ENCODE results near the gene MAST4. TPM values are rescaled to one million over a fixed set of nuclear protein-coding genes. Genes with fewer than 3 reads are reported as not detected.

MAST4 gene
- total RNA-seq, 4 donors from 2014 or later: 19.5 to 44.1 (median 24.1) TPM

DNA sequence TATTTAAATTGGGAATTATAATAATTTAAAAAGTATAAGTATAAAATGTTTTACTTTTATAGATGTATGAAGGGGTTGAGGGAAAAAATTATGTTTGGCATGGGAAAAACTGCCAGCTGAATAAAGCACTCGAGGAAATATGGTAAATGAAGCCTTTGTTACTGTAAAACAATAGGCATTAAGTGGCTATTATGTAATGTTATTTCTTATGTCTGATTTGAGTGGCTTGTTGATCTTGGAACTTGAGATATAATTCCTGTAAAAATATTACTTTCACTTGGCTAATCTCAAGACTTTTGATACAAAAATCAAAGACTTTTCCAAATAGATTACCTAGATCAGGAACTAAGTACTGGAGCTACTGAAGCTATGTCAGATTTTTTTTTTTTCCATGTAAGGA lies 417.5 kb downstream of the MAST4 start:
- H3K4me1 ChIP-seq: peaks cover 0 to 33% (median 2%) of the 10 kb centered on the region in 4 donors
- H3K9me3 ChIP-seq: no peaks in the 10 kb centered on the region

DNA sequence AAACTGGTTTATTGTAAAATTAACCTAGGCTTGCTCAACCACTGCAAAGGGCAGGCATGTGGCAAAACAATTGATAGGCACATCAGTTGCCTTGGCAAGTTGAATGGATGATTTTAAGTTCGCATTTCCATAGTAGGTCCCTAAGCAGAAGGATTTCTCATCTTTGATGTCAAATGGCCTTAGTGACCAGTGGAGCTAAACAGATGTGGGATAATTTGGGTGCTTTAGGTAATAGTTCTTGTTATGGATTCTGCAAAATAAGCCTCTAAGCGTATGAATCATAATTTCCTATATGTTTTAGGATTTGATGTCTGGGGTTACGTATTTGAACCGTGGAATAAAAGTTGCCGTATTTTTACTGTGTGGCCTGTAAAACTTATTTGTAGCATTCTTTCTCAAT lies 418.0 kb downstream of the MAST4 start:
- no peak overlapping the region for H3K4me3 ChIP-seq
- H3K36me3 ChIP-seq: no peaks in the 10 kb centered on the region
- TF ChIP-seq POLR2A (IDR thresholded peaks at IDR 0.05): no peak
- TF ChIP-seq, protein P1, sequence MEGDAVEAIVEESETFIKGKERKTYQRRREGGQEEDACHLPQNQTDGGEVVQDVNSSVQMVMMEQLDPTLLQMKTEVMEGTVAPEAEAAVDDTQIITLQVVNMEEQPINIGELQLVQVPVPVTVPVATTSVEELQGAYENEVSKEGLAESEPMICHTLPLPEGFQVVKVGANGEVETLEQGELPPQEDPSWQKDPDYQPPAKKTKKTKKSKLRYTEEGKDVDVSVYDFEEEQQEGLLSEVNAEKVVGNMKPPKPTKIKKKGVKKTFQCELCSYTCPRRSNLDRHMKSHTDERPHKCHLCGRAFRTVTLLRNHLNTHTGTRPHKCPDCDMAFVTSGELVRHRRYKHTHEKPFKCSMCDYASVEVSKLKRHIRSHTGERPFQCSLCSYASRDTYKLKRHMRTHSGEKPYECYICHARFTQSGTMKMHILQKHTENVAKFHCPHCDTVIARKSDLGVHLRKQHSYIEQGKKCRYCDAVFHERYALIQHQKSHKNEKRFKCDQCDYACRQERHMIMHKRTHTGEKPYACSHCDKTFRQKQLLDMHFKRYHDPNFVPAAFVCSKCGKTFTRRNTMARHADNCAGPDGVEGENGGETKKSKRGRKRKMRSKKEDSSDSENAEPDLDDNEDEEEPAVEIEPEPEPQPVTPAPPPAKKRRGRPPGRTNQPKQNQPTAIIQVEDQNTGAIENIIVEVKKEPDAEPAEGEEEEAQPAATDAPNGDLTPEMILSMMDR (IDR thresholded peaks at IDR 0.05): no peak
- no peak for TF ChIP-seq EP300 (IDR thresholded peaks at IDR 0.05)
- no peaks in the 10 kb centered on the region for H3K27me3 ChIP-seq
- peak overlapping the region in 2 of 4 donors; percentile 11 to 80 for H3K27ac ChIP-seq
- 88% methylated on average over 5 of the region's 5 CpGs for WGBS, 2 donors
- no peaks in the 10 kb centered on the region for H3K9me3 ChIP-seq
- DNase-seq (ENCODE audit: low spot score in 2 of 2): no peak
- H3K4me1 ChIP-seq: peaks cover 0 to 33% (median 2%) of the 10 kb centered on the region in 4 donors

More for the DNA sequence above, 417.5 kb downstream of the MAST4 start:
- Histone ChIP-seq H3K27ac (peak overlapping the region in 1 of 4 donors; percentile 11), H3K36me3 (no peaks in the 10 kb centered on the region), H3K27me3 (no peaks in the 10 kb centered on the region), H3K4me3 (no peak overlapping the region)
- no peak for TF ChIP-seq POLR2A (IDR thresholded peaks at IDR 0.05)
- TF ChIP-seq, protein P1 (IDR thresholded peaks at IDR 0.05): no peak
- TF ChIP-seq EP300 (IDR thresholded peaks at IDR 0.05): no peak
- WGBS, 2 donors: 14 to 28% methylated on average over 1 of the region's 1 CpG
- DNase-seq (ENCODE audit: low spot score in 2 of 2): no peak

DNA sequence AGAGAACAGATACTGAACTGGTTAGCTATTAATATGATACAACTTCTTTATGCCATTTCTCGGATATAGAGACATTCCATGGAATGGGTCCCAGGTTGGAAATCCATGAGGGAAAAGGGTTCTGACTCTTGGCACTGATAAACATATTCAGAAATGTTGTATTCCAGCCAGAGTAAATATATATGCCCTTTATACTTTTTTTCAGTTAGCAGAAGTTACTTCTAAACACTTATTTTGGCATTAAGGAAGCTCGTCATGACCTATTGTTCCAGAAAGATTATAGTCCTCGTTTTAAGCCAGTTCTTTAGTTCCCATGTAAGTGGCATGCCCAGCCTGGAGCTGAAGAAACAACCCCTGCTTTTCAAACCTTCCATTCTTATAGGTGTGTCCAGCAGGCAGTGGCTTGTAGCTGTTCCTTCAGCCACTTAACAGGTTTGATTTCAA lies 418.8 kb downstream of the MAST4 start:
- Histone ChIP-seq H3K27me3 (no peaks in the 10 kb centered on the region), H3K9me3 (no peaks in the 10 kb centered on the region), H3K36me3 (no peaks in the 10 kb centered on the region), H3K4me3 (peak overlapping the region in 3 of 4 donors; percentile 4 to 41 (median 13)), H3K4me1 (peaks cover 0 to 33% (median 2%) of the 10 kb centered on the region in 4 donors), H3K27ac (peak overlapping the region; percentile 30 to 80 (median 63))
- WGBS, 2 donors: 30 to 32% methylated on average over 3 of the region's 3 CpGs
- no peak for DNase-seq (ENCODE audit: low spot score in 2 of 2)
- TF ChIP-seq POLR2A (IDR thresholded peaks at IDR 0.05) (no peak), EP300 (IDR thresholded peaks at IDR 0.05) (peak in 1 of 2 donors; percentile 29)

DNA sequence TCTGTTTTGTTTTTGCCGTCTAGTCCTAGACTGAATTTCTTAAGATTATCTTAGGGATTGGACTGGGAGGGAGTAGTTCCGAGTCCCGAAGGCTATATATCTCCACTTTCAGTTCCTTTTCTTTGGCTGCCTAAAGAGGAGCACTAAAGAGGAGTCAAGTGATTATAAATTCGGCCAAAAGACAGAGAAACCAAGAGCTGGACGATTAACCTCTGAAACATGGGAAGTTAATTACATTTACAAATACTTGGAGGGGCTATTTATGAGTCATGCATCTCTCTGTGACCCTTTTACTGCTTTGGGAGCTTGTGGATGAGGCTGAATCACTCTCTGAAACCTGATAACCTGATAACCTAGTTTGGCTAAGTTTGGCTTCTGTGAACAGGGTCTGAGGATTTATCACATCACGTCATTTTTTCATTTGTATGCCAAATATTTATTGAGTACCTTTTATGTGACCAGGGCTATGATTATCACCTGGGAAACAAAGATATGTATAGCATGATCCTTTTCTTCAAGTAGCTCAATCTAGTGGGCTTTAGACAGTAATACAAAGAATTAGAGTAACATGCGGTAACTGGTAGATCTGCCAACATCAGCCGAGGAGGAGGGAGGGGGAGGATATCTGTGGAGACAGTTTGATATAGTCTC lies 419.5 kb downstream of the MAST4 start:
- TF ChIP-seq EP300 (IDR thresholded peaks at IDR 0.05) (no peak), POLR2A (IDR thresholded peaks at IDR 0.05) (no peak)
- TF ChIP-seq, protein P1 (IDR thresholded peaks at IDR 0.05): no peak
- H3K4me3 ChIP-seq: peak overlapping the region in 3 of 4 donors; percentile 4 to 41 (median 13)
- peak overlapping the region; percentile 30 to 80 (median 63) for H3K27ac ChIP-seq
- peaks cover 0 to 33% (median 2%) of the 10 kb centered on the region in 4 donors for H3K4me1 ChIP-seq
- no peaks in the 10 kb centered on the region for H3K9me3 ChIP-seq
- H3K36me3 ChIP-seq: no peaks in the 10 kb centered on the region
- H3K27me3 ChIP-seq: no peaks in the 10 kb centered on the region
- no peak for DNase-seq (ENCODE audit: low spot score in 2 of 2)
- WGBS, 2 donors: 28 to 37% methylated on average over 8 of the region's 8 CpGs

DNA sequence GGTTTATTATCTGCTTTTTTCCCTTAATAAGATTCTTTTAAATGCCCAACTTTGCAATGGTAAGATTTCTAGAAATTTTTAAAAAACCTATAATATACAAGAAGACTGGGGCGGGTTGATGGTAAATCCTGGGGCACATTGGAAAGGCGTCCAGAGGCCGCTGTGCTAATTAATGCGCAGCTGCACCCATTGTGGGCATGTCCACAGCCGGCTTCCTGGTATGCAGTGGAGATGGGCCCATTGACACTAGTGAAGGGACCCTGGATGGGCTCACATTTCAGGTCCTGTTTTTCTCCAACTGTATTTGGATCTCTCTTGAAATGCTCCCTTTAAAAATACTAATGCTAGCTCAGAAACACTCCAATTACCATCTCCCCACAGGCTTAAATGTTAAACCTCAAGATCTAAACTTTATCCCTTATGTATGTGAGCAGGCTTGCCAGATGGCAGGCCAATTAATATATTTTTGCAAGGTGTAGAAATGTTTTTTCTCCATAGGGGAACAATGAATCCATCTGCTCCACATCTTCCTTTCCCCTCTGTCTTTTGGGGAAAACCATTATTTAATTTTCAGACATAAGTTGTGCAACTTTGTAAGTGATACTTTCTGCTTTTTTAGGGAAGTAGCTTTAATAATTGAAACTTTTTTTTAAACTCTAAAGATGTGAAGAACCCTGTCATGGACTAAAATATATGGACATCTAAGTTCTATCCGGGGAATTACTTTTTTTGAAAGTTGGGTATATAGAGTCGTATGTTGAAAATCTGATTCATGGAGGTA lies 423.1 kb downstream of the MAST4 start:
- H3K27ac ChIP-seq: no peak overlapping the region

More for the DNA sequence above, 423.1 kb downstream of the MAST4 start:
- no peak for DNase-seq (ENCODE audit: low spot score in 2 of 2)
- Histone ChIP-seq H3K4me3 (no peak overlapping the region), H3K36me3 (no peaks in the 10 kb centered on the region), H3K9me3 (no peaks in the 10 kb centered on the region), H3K4me1 (peaks cover 0 to 27% (median 2%) of the 10 kb centered on the region in 4 donors), H3K27me3 (no peaks in the 10 kb centered on the region)
- WGBS, 2 donors: 91% methylated on average over 7 of the region's 7 CpGs
- TF ChIP-seq POLR2A (IDR thresholded peaks at IDR 0.05) (no peak), EP300 (IDR thresholded peaks at IDR 0.05) (no peak)
- TF ChIP-seq, protein P1 (IDR thresholded peaks at IDR 0.05): no peak

Data from tibial nerve (tissue), 4 donors.